Kidney (tissue), 14 donors: ENCODE measurements around the gene PAXX. TPM values are rescaled to one million over a fixed set of nuclear protein-coding genes. Genes with fewer than 3 reads are reported as not detected.

ENCODE experiments used
- DNase-seq, 5 donors: peaks; one replicate each; pipeline ENCODE4 v3.0.0-alpha.2; 2013 to 2020
- FAIRE-seq: peaks from 2 replicates; lab custom pipeline; 2012; peaks lifted over from hg19 to GRCh38; lab: Jason Lieb, UNC
- H3K27ac ChIP-seq, 2 donors: one replicate each; pipeline ENCODE4 v1.7.0; 2013; ENCODE audit warnings: low read depth in 2 of 2, low read length in 2 of 2, inconsistent platforms in 1 of 2
- H3K27me3 ChIP-seq: one replicate; pipeline ENCODE4 v1.7.1; 2013; ENCODE audit warnings: low read length, inconsistent platforms; ENCODE audit not compliant: control insufficient read depth, insufficient read depth
- H3K36me3 ChIP-seq, 3 donors: one replicate each; pipeline versions ENCODE4 v1.7.0 to v1.7.1; 2013; ENCODE audit warnings: low read length in 3 of 3, control low read depth in 1 of 3, inconsistent platforms in 1 of 3; ENCODE audit not compliant: insufficient read depth in 3 of 3, control insufficient read depth in 2 of 3
- H3K4me1 ChIP-seq, 3 donors: one replicate each; pipeline versions ENCODE4 v1.7.0 to v1.7.1; 2013; ENCODE audit warnings: low read length in 3 of 3, inconsistent platforms in 1 of 3, low read depth in 1 of 3; ENCODE audit not compliant: control insufficient read depth in 2 of 3, insufficient read depth in 2 of 3
- H3K4me3 ChIP-seq, 3 donors: one replicate each; pipeline versions ENCODE4 v1.7.0 to v1.8.1; 2013; ENCODE audit warnings: low read length in 3 of 3, control low read depth in 1 of 3, inconsistent platforms in 1 of 3
- H3K9ac ChIP-seq, 3 donors: one replicate each; pipeline versions ENCODE4 v1.7.0 to v1.7.1; 2013; ENCODE audit warnings: low read length in 3 of 3, control low read depth in 1 of 3, inconsistent platforms in 1 of 3
- H3K9me3 ChIP-seq, 3 donors: one replicate each; pipeline versions ENCODE4 v1.7.0 to v1.7.1; 2013; ENCODE audit warnings: low read length in 3 of 3, control low read depth in 1 of 3, inconsistent platforms in 1 of 3; ENCODE audit not compliant: control insufficient read depth in 2 of 3, insufficient read depth in 1 of 3
- intact Hi-C: fragments of 100-400 bp; cut with DNase I; formaldehyde crosslinking; loops from one replicate; pipeline ENCODE4 v1.11.1; 2022
- polyA plus RNA-seq: library from polyadenylated mRNA; stranded (reverse); fragments of 350-450 nt; fragmentation: Illumina TruSeq; extraction: RNeasy Lipid Tissue Mini Kit (QIAGEN cat#74804); gene quantifications from one replicate; pipeline ENCODE4 v1.2.3, GENCODE V29; 2014; ENCODE audit warnings: low read depth, low replicate concordance; ENCODE audit not compliant: insufficient read depth
- total RNA-seq: library from RNA; stranded (reverse); fragmentation: NEBNext Ultra II Directional; extraction: Animal tissue kit (Norgen Biotek cat#: 25700); gene quantifications from one replicate; pipeline ENCODE4 v1.2.1, GENCODE V29; 2021
- TF ChIP-seq, protein P1 (sequence below): IDR thresholded peaks from 3 replicates; pipeline ENCODE4 v1.5.1; 2012; ENCODE audit warnings: mild to moderate bottlenecking, moderate library complexity, borderline replicate concordance; ENCODE audit not compliant: insufficient read depth; ENCODE audit errors: extremely low read depth
- donor health status: control.
- donor health status: control.
- donor health status: control.
- donor health status: control.
- donor health status: control.
- donor health status: DM: yes; HTN: yes; CAD: no.
- donor health status: Normal renal cell carcinoma (clear cell type).

The PAXX gene
- total and polyA plus RNA-seq, 2 donors from 2014 or later = 54.2 to 80.9 TPM

GRCh38 chr9:137021568-137021978 is 29.4 kb downstream of the PAXX start:
- DNase-seq = no peak
- Histone ChIP-seq H3K4me3 (no peak overlapping the region), H3K27ac (no peak overlapping the region), H3K9me3 (no peaks in the 10 kb centered on the region), H3K9ac (no peak overlapping the region), H3K27me3 (no peaks in the 10 kb centered on the region), H3K36me3 (peaks cover 0 to 8% (median 0%) of the 10 kb centered on the region in 3 donors), H3K4me1 (peaks cover 0 to 12% (median 1%) of the 10 kb centered on the region in 3 donors)
- no peak for FAIRE-seq
- intact Hi-C loops = loop anchor here (10.0 kb wide), 1 partner anchor 67 kb away; the partner anchor contains the start of gene LCN12
- TF ChIP-seq, protein P1, sequence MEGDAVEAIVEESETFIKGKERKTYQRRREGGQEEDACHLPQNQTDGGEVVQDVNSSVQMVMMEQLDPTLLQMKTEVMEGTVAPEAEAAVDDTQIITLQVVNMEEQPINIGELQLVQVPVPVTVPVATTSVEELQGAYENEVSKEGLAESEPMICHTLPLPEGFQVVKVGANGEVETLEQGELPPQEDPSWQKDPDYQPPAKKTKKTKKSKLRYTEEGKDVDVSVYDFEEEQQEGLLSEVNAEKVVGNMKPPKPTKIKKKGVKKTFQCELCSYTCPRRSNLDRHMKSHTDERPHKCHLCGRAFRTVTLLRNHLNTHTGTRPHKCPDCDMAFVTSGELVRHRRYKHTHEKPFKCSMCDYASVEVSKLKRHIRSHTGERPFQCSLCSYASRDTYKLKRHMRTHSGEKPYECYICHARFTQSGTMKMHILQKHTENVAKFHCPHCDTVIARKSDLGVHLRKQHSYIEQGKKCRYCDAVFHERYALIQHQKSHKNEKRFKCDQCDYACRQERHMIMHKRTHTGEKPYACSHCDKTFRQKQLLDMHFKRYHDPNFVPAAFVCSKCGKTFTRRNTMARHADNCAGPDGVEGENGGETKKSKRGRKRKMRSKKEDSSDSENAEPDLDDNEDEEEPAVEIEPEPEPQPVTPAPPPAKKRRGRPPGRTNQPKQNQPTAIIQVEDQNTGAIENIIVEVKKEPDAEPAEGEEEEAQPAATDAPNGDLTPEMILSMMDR = no peak

DNA sequence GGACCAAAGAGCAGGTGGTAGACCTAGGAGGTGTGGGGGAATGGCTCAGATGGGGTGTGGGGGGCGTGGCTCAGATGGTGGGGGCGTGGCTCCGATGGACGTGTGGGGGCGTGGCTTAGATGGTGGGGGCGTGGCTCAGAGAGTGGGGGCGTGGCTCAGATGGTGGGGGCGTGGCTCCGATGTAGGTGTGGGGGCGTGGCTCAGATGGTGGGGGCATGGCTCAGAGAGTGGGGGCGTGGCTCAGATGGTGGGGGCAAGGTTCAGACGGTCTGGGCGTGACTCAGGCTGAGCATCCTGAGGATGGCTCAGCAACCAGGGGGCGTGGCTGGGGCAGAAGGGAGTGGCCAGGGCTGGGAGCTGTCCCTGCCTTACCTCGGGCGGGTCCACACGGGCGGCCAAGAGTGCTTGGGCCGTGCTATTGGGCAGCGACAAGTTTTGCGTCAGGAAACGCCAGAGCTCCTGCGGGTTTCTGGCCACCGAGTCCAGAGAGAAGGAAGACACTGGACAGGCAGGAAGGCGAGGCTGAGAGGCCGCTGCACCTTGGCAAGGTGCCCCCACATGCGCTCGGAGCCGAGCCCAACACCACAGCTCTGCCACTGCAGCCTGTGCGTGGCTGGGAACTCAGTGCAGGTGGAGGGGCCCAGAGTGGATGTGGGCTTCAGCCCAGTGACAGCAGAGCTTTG is 29.9 kb downstream of the PAXX start:
- H3K36me3 ChIP-seq = peaks cover 0 to 3% (median 0%) of the 10 kb centered on the region in 3 donors
- H3K9ac ChIP-seq = no peak overlapping the region
- H3K4me1 ChIP-seq = peaks cover 0 to 17% (median 5%) of the 10 kb centered on the region in 3 donors
- no peak overlapping the region for H3K27ac ChIP-seq
- H3K9me3 ChIP-seq = no peaks in the 10 kb centered on the region
- TF ChIP-seq, protein P1 = no peak
- FAIRE-seq (no peak), DNase-seq (peak in 2 of 5 donors; percentile 30 to 82)
- no peak overlapping the region for H3K4me3 ChIP-seq
- no peaks in the 10 kb centered on the region for H3K27me3 ChIP-seq
- intact Hi-C loops = loop anchor here (10.0 kb wide), 1 partner anchor 67 kb away; the partner anchor contains the start of gene LCN12

DNA sequence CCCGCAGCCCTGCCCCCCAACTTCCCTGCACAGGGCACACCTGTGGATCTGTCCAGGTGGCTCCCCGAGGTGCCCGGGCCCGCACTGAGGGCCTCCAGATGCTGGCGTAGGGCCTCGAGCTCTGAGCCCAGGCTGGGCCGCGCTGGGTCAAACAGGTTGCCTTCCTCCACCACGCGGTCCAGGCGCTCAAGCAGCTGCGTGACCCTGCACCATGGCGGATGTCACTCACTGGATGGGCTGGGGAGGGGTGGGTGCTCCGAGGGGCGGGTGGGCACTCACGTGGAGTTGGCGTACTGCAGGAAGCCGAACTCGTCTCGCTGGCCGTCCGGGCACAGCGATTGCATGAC is 30.4 kb downstream of the PAXX start:
- TF ChIP-seq, protein P1 = no peak
- H3K27ac ChIP-seq = no peak overlapping the region
- H3K9ac ChIP-seq = no peak overlapping the region
- DNase-seq (no peak), FAIRE-seq (no peak)
- H3K36me3 ChIP-seq = no peaks in the 10 kb centered on the region
- no peaks in the 10 kb centered on the region for H3K27me3 ChIP-seq
- no peaks in the 10 kb centered on the region for H3K9me3 ChIP-seq
- no peak overlapping the region for H3K4me3 ChIP-seq
- H3K4me1 ChIP-seq = peaks cover 0 to 22% (median 10%) of the 10 kb centered on the region in 3 donors
- intact Hi-C loops = loop anchor here (10.0 kb wide), 1 partner anchor 68 kb away; the partner anchor contains the start of gene LCN12
